Measurements from ENCODE around the gene STPG1. TPM values are rescaled to one million over a fixed set of nuclear protein-coding genes. Genes with fewer than 3 reads are reported as not detected.

STPG1 gene
- polyA plus RNA-seq, 2 of the 4 experiments (the other 2 are of a cell fraction) = 4.4 to 9.7 TPM

GRCh38 chr1:24382165-24382577, 31.4 kb downstream of the STPG1 start:
- no peaks in the 10 kb centered on the region for H3K9me3 ChIP-seq
- ATAC-seq (no peak), DNase-seq (ENCODE audit: low read depth in 1 of 2, low spot score in 1 of 2) (no peak), FAIRE-seq (no peak)
- no peak overlapping the region for H3K27ac ChIP-seq
- 83% methylated on average over 8 of the region's 8 CpGs for whole genome bisulfite sequencing (ENCODE audit: missing lambda C conversion rate)
- TF ChIP-seq ESRRA (IDR thresholded peaks at IDR 0.05; ENCODE audit: borderline replicate concordance, low read length) = no peak
- TF ChIP-seq BCL3 (IDR thresholded peaks at IDR 0.05) = no peak
- no peak overlapping the region for H3K4me3 ChIP-seq
- ChIA-PET POLR2A (no interaction called here), CTCF (interaction anchor here (0.9 to 23.6 kb wide), 5 partner anchors 10 to 232 kb away, joined by 3 to 748 read pairs (median 4); no protein-coding TSS in a partner anchor)
- no peak overlapping the region for H3K4me2 ChIP-seq
- H3K4me1 ChIP-seq = peaks cover 8% of the 10 kb centered on the region

- Histone ChIP-seq H3K27ac (0 out of 6 replicates have a peak overlapping the region, but pooled peaks of 1 of the 2 experiments have one; percentile 59), H3K4me2 (no peak overlapping the region), H3K4me3 (no peak overlapping the region), H3K9me3 (no peaks in the 10 kb centered on the region), H3K4me1 (peaks cover 6% of the 10 kb centered on the region)
- 91% methylated on average over 2 of the region's 2 CpGs for WGBS (ENCODE audit: missing lambda C conversion rate)
- TF ChIP-seq NFE2L2 (conservative IDR thresholded peaks at IDR 0.05; ENCODE audit: low read length) (no peak), HEYL (CRISPR knock-in tag; IDR thresholded peaks at IDR 0.05) (no peak), MAX (IDR thresholded peaks at IDR 0.05) (no peak), E2F6 (IDR thresholded peaks at IDR 0.05; ENCODE audit: borderline replicate concordance, low read depth) (no peak), ZFP36 (IDR thresholded peaks at IDR 0.05; ENCODE audit: borderline replicate concordance, partially characterized antibody) (no peak)
- no peak for FAIRE-seq
- no peak for ATAC-seq
- no peak for DNase-seq (ENCODE audit: low read depth in 1 of 2, low spot score in 1 of 2)
- ChIA-PET CTCF (interaction anchor here (0.9 to 23.6 kb wide), 5 partner anchors 11 to 231 kb away, joined by 3 to 748 read pairs (median 4); no protein-coding TSS in a partner anchor), POLR2A (no interaction called here)
Observed at GRCh38 chr1:24381256-24381655, 32.3 kb downstream of the STPG1 start.

- no peak overlapping the region for H3K4me3 ChIP-seq
- TF ChIP-seq KDM5A (IDR thresholded peaks at IDR 0.05) = no peak
- no peak for TF ChIP-seq HOXA7 (CRISPR knock-in tag; IDR thresholded peaks at IDR 0.05)
- TF ChIP-seq FOXS1 (CRISPR knock-in tag; IDR thresholded peaks at IDR 0.05) = no peak
- TF ChIP-seq USF2 (IDR thresholded peaks at IDR 0.05) = no peak
- no peak for TF ChIP-seq RAD21 (conservative IDR thresholded peaks at IDR 0.05 in 1 of 2, IDR thresholded peaks at IDR 0.05 in 1 of 2)
- no peak for TF ChIP-seq NFE2L2 (conservative IDR thresholded peaks at IDR 0.05; ENCODE audit: low read length)
- no peak for TF ChIP-seq HOXB5 (CRISPR knock-in tag; IDR thresholded peaks at IDR 0.05)
- TF ChIP-seq ESRRA (IDR thresholded peaks at IDR 0.05; ENCODE audit: borderline replicate concordance, low read length) = no peak
- no peak for FAIRE-seq
- no peaks in the 10 kb centered on the region for H3K9me3 ChIP-seq
- 91% methylated on average over 4 of the region's 5 CpGs for WGBS (ENCODE audit: missing lambda C conversion rate)
- ChIA-PET POLR2A (no interaction called here), CTCF (interaction anchor here (0.8 to 23.6 kb wide), 3 partner anchors 11 to 185 kb away, joined by 3 to 748 read pairs (median 4); no protein-coding TSS in a partner anchor)
- ATAC-seq = no peak
- no peak overlapping the region for H3K4me2 ChIP-seq
- peaks cover 11% of the 10 kb centered on the region for H3K4me1 ChIP-seq
- peak overlapping the region in 1 of 2 experiments; percentile 59; a peak in 3 of 6 replicates for H3K27ac ChIP-seq
- no peak for DNase-seq (ENCODE audit: low read depth in 1 of 2, low spot score in 1 of 2)
Observed at GRCh38 chr1:24380508-24380907, 33.1 kb downstream of the STPG1 start.

- no peak for TF ChIP-seq E2F6 (IDR thresholded peaks at IDR 0.05; ENCODE audit: borderline replicate concordance, low read depth)
- 0 out of 2 replicates have a peak, but pooled peaks have one; percentile 38 for TF ChIP-seq RFX5 (IDR thresholded peaks at IDR 0.05)
- WGBS (ENCODE audit: missing lambda C conversion rate) = 72% methylated on average over 8 of the region's 8 CpGs
- Histone ChIP-seq H3K4me2 (no peak overlapping the region), H3K9me3 (no peaks in the 10 kb centered on the region), H3K27ac (peak overlapping the region in 1 of 2 experiments; percentile 59; a peak in 2 of 6 replicates), H3K4me3 (no peak overlapping the region), H3K4me1 (peaks cover 17% of the 10 kb centered on the region)
- FAIRE-seq (no peak), ATAC-seq (no peak), DNase-seq (ENCODE audit: low read depth in 1 of 2, low spot score in 1 of 2) (no peak)
- ChIA-PET CTCF (interaction anchor here (1.3 to 23.6 kb wide), 2 partner anchors 11 to 184 kb away, joined by 6 to 748 read pairs; no protein-coding TSS in a partner anchor), POLR2A (no interaction called here)
Observed at GRCh38 chr1:24379733-24380315, 33.8 kb downstream of the STPG1 start.

All from A549 (cell line).